GM10847 (cell line): ENCODE data around the gene CCR5.

Experiments used
- POLR2A ChIP-seq: IDR thresholded peaks from 2 replicates; pipeline ENCODE4 v1.6.1; 2011; ENCODE audit not compliant: insufficient read length; ENCODE audit errors: extremely low read depth

CCR5 gene

GRCh38 chr3:46354478-46354877 is 16.3 kb upstream of the CCR5 start:
- no peak for TF ChIP-seq POLR2A

- no peak for TF ChIP-seq POLR2A
These were observed 15.8 kb upstream of the CCR5 start for GRCh38 chr3:46354984-46355383.

GRCh38 chr3:46356276-46356675 is 14.5 kb upstream of the CCR5 start:
- no peak for TF ChIP-seq POLR2A

- TF ChIP-seq POLR2A: no peak
These were observed 13.8 kb upstream of the CCR5 start for GRCh38 chr3:46356909-46357308.

- TF ChIP-seq POLR2A: no peak
These were observed 12.3 kb upstream of the CCR5 start for GRCh38 chr3:46358466-46358865.

- no peak for TF ChIP-seq POLR2A
These were observed 10.8 kb upstream of the CCR5 start for GRCh38 chr3:46359733-46360493.

GRCh38 chr3:46360907-46361306 is 9.8 kb upstream of the CCR5 start:
- no peak for TF ChIP-seq POLR2A

GRCh38 chr3:46361408-46362283 is 9.1 kb upstream of the CCR5 start:
- TF ChIP-seq POLR2A: no peak

- TF ChIP-seq POLR2A: no peak
These were observed 5.7 kb upstream of the CCR5 start for GRCh38 chr3:46365041-46365440.

GRCh38 chr3:46365737-46366524 is 4.8 kb upstream of the CCR5 start:
- no peak for TF ChIP-seq POLR2A

GRCh38 chr3:46367811-46368210 is 2.9 kb upstream of the CCR5 start:
- TF ChIP-seq POLR2A: no peak

- no peak for TF ChIP-seq POLR2A
These were observed 2.2 kb upstream of the CCR5 start for GRCh38 chr3:46368569-46368968.

GRCh38 chr3:46369151-46369550 is 1.6 kb upstream of the CCR5 start:
- no peak for TF ChIP-seq POLR2A

GRCh38 chr3:46369675-46370132 is 1.0 kb upstream of the CCR5 start:
- no peak for TF ChIP-seq POLR2A
